Activated naive CD4-positive, alpha-beta T cell treated with anti-CD3 and anti-CD28 coated beads, Interleukin-2, amount 50 U/mL, for 16 hours (primary cell): Measurements from ENCODE around the gene COBLL1.

Source experiments
- DNase-seq: peaks from one replicate; pipeline ENCODE4 v3.0.0-alpha.2; 2020

The COBLL1 gene

DNA sequence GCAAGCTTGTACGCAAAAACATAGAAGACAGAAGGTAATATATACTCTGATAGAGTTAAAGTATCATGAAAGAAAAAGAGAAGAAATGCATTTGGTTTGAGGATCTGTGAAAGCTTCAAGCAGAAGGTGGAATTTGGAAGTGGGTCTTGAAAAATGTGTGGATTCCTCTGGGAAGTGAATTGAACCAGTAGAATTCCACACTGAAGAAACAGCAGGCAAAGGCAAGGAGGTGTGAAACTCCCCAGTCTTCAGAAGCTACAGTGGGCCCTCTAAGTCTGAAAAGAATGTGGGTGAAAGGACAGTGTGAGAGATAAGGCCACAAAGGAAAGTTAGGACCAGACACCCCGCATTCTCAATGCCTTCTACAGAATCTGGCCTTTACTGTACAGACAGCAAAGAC, 25.6 kb downstream of the COBLL1 start:
- DNase-seq: no peak

GRCh38 chr2:164815071-164815793, 26.4 kb downstream of the COBLL1 start:
- no peak for DNase-seq

DNA sequence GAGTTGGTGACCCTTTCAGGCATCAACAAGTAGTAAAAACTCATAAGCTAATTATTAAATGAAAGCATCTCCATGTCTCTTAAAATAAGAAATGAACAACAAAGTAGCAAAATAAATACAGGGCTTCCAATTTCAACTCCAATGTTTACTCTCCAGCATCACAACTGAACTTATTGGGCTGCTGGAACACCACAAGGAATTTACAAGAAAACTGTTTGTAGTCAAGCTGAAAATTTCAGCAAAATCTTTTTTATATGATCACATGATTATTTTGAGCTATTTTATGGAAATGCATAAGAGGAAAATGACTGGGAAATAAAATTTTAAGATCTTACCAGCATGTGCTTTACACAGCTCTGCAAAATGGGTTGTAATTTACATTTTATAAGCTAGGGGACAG, 28.1 kb downstream of the COBLL1 start:
- no peak for DNase-seq

DNA sequence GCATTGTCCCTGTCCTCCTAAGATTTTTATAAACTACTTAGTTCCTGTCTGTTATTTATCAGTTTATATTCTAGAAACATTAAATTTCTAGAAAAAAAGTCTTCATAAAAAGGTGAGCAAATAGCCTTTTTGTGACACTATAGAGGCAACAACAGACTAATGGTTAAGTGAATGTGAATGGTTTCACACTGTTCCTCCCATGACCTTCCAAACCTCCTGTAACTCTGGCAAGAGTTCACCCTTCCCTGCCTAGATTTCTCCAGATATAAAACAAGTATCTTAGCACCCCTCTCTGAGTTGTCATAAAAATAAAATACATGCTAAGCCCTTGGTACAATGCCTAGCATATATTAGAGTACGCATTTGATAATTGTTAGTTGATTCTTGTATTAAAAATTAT, 29.2 kb downstream of the COBLL1 start:
- DNase-seq: no peak

- DNase-seq: no peak
Observed at GRCh38 chr2:164811819-164812218, 29.8 kb downstream of the COBLL1 start.

DNA sequence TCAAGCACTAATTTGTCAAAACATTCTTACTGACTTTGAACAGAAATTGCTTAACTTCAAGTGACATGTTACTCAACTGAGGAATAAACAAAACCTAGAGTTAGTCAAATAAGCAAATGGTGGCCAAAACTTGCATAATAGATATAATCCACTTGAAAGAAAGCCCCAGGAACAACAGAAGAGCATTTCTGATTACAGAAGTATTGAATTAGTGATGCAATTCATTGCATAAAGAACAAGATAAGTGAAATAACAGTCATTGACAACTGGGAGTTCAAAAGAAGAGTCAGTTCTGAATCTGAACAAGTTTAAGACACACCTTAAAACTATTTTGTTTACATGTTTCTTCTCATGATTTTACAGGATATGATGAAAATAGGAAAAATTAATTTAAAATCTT, 30.8 kb downstream of the COBLL1 start:
- no peak for DNase-seq

- DNase-seq: no peak
Observed at GRCh38 chr2:164808776-164809175, 32.8 kb downstream of the COBLL1 start.

GRCh38 chr2:164803776-164804466, 37.7 kb downstream of the COBLL1 start:
- DNase-seq: no peak

DNA sequence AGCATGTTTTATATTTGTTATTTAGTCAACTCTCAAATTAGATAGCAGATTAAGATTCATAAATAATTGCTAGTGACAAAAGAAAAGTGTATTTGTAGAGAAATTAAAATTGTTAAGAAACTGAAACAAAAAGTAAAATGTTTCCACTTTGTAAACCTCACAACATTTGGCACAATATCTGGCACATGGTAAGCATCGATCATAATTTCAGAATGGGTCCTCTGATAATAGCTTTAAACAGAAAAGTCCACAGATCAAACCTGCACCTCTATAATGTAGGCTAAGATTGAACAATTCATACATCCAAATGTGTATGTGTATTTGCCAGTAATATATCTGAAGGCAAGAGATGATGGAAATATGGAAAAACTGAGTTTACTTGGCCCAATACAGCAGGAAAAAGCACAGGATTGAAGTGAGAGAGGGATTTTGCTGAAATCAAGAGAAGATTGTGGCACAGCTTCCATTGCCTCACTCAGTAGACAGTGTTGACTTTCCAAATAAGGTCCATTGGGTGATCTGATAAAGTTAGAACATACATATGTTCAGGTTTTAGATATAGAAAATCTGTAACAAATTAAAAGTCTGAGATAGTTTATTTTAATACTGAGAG, 39.4 kb downstream of the COBLL1 start:
- DNase-seq: no peak

GRCh38 chr2:164800572-164800971, 41.1 kb downstream of the COBLL1 start:
- no peak for DNase-seq

- no peak for DNase-seq
Observed at GRCh38 chr2:164797627-164798026, 44.0 kb downstream of the COBLL1 start.

DNA sequence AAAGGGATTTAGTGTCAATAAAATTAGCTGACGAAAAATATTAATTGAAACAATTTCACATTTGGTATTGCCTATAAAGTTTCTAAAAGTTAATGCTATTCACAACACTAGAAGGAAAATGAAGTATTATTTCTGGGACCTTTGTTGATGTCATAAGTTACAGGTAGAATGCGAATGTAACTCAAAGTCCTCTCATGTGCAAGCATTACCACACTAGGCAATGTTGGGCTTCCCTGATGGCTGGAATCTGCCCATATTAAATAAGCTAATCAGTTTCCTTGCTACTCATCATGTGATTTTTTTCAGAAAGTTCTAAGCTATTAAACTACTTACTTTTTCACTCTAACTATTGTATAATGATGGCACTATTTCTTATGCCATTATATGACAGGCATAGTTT, 44.6 kb downstream of the COBLL1 start:
- no peak for DNase-seq

GRCh38 chr2:164794432-164795231, 47.0 kb downstream of the COBLL1 start:
- no peak for DNase-seq

DNA sequence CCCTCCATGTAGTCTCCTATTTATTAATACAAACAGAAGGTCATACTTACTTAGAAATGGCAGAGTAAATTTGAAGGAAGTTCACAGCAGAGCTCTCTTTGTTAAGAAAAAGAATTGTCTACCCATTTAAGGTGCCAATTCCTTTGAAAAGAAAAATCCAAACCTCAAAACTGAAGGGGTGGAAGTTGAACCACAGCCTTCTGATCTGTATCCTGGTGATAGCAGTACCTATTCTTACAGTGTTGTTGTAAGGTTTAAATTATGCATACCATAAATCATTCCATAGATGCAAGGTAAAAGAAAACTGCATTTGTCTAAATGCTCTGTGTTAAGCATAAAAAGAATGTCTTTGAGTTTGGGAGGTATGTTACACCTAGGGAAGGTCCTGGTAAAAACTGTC, 47.6 kb downstream of the COBLL1 start:
- no peak for DNase-seq

GRCh38 chr2:164793529-164793928, 48.1 kb downstream of the COBLL1 start:
- DNase-seq: no peak

DNA sequence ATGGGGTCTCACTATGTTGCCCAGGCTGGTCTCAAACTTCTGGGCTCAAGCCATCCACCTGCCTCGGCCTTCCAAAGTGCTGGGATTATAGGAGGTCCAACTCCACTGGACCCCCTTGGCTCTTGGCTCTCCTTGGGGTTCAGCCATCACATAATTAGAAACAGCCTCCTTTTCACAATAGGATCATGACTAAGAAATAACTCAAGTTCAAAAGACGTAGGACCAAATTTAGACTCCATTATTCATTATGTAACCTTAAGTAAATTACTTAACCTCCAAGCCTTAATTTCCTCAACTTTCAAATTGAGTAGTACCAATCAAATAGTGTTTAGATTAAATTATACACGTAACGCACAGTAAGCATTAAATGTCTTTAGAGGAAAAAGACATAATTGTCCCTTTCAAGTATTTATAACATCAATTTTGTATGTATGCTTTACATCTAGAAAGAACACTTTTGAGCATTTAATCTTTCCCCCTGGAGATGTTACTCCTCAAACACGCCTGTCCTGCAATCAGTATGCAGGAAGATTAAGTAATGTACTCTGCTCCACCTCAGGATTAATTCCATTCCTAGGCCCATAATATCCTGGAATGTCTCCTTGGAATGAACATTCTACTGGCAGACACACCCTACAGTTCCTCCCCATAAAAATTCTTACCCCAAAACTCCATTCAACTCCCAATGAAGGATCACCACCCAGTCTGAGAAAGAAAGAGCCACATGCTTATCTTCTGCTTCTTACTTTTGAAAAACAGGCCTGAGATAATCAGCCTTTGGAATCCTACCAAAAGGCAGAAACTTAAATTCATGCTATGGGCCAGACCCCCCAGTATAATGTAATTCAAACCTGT, 49.1 kb downstream of the COBLL1 start:
- DNase-seq: no peak

- DNase-seq: no peak
Observed at GRCh38 chr2:164789968-164790367, 51.7 kb downstream of the COBLL1 start.

GRCh38 chr2:164786787-164787186, 54.8 kb downstream of the COBLL1 start:
- no peak for DNase-seq

- no peak for DNase-seq
Observed at GRCh38 chr2:164785457-164785856, 56.2 kb downstream of the COBLL1 start.

DNA sequence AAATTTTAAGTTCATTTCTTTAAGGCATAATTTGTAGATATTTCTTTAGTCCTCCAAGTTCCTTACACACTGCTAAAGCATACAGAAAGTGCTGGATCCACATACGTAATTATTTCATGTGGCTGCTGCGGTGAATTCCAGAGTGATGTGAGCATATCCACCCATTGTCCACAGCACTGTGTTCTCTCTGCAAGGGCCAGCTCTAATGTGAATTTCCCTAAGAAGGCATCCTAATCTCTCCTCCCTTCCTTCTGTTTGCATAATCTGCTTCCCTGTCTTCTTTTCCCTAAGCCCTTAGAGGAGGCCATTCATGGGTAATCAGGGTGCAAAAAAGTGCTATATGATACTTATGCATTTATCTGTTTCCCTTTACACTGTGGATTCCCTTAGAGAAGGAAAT, 57.2 kb downstream of the COBLL1 start:
- DNase-seq: no peak

DNA sequence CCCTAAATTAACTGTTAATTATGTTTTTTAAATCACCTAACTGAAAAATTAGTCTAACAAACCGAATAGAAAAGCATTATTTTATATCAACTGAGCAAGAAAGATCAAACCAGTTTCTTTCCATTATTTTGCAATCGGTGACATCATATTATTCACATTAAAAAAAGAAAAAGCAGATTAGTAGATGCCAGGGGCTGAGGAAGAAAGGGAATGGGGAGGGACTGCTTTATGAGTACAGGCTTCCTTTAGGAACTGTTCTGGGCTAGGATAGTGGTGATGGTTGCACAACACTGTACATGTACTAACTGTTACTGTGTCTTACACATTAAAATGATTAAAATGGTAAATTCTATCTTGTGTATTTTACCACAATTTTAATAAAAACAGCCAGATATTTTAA, 59.3 kb downstream of the COBLL1 start:
- no peak for DNase-seq

DNA sequence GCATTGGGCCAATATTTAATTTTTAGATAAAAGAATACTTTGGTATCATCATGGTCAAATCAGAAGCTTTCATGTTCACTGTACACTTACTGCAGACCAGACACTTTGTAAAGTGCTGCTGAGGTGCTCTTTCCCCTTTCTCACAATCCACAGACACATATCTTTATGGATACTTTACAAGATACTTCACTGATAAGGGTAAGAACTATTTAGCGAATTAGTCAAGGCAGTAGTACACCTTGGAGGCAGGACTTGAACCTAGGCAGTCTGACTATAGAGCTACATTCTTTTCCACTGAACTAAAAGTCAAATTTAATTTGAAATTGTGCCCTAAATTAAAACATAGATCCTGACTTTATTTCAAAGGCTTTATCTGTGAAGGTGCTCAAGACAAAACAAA, 60.2 kb downstream of the COBLL1 start:
- no peak for DNase-seq
